T-helper 1 cell treated with Interleukin-12 subunit alpha and Interleukin-12 subunit beta and Interleukin-4 antibody, amounts not matched to agents 30 ng/mL and 1 ng/mL, for 36 hours (primary cell): Measurements from ENCODE around the gene HSDL1. TPM values are rescaled to one million over a fixed set of nuclear protein-coding genes. Genes with fewer than 3 reads are reported as not detected.

ENCODE experiments used
- intact Hi-C: fragments of 100-400 bp; cut with micrococcal nuclease; formaldehyde crosslinking; loops from one replicate; pipeline ENCODE4 v1.15.1; 2024
- total RNA-seq: library from RNA; stranded (reverse); gene quantifications from 2 replicates; pipeline ENCODE4 v1.2.3, GENCODE V29; 2022

Gene HSDL1
- total RNA-seq, 1 donor from 2014 or later, result 9.8 TPM

DNA sequence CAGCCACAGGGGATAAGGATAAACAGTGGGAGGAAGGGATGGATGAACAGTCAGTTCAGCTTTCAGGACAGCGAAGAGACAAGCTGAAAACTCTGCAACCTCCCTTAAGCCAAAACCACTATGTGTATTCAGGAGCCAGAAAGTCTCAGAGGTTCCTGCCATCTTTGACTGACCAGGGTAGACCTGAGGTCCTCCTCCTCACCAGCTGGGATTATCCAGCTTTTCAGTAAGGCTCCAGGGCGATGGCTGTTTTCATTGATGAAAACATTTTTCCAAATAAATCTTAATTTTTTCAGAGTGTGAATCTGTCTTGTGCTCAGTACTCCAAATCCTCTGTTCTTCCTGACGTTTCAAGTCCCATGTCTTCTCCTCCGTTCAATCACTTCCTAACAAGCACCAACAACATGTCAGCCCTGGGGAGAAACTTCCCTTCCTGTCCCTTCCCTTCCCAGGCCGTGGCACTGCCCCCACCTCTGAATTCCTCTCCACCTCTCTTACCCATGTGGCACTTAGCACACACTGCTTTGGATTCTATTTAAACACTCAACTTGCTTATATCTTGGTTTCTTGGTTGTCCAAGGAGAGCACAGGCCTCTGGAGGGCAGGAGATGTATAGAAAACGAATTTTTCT lies 5.2 kb downstream of the HSDL1 start:
- intact Hi-C loops, result no loop called here

DNA sequence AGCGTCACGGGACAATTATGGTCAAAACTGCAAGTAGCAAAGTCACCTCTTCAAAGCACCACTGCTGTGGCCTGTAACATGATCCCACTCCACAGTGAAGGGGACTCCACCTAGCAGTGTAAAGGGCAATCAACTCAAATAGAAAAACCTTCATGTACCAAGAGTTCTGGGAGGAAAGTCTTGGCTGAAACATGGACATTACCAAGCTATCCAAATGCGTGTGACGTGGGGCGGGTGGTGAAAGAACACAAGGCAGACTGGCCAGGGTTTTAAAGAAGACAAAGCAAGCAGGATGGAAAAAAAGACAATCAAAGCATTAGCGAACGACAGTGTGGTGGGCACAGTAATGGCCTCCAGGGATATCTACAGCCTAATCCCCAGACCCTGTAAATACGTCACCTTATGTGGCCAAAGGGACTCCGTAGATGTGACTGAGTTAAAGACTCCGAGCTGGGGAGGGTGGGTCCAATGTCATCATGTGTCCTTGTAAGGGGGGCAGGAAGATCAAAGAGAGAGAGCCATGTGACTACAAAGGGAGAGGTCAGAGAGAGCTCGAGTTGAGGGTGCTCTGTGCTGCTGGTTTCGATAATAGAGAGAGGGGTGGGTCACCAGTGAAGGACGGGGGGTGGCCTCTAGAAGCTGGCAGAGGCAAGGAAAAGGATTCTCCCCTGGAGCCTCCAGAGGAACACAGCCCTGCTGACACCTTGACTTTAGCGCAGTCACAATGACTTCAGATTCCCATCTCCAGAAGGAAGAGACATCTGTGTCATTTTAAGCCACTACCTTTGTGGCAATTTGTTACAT lies 6.0 kb downstream of the HSDL1 start:
- intact Hi-C loops, result no loop called here

DNA sequence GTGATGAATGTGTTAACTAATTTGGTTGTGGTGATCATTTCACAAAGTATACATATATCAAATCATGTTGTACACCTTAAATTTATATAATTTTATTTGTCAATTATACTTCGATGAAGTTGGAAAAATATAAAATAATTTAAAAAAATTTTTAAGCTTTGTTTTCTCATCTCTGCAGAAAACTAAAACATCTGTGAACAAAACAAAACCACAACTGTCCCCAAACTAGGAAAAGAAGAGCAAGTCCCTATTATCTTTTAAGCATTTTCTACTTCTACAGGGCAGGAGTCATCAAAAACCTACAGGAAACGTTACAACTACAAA lies 6.5 kb downstream of the HSDL1 start:
- intact Hi-C loops, result no loop called here

DNA sequence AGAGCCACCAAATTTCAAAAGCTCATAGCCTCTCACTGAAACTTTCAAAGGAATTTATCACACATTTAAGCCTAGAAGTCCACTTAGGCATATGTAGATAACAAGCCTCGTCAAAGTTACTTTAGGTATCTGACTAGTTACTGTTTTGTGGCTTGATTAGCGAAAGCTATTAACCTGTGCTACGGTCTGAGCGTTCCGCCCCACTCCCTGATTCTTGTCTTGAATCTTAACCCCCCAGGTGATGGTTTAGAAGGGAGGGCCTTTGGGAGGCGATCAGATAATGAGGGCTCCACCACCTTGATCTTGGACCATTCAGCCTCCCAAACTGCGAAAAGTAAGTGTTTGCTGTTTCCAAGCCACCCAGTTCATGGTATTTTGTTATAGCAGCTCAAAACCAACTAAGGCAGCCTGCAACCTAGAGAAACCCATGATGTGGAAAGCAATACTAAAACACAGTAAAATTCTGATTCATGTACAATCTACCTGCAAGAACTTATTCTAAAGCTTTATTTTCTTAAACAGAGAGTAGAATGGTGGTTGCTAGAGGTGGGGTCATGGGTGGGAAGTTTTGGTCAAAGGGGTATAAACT lies 7.1 kb downstream of the HSDL1 start:
- intact Hi-C loops, result no loop called here

GRCh38 chr16:84137287-84137686 lies 7.7 kb downstream of the HSDL1 start:
- intact Hi-C loops, result no loop called here

GRCh38 chr16:84136331-84137125 lies 8.4 kb downstream of the HSDL1 start:
- intact Hi-C loops, result no loop called here

- intact Hi-C loops, result no loop called here
These were observed 12.3 kb downstream of the HSDL1 start for GRCh38 chr16:84132527-84133285.

DNA sequence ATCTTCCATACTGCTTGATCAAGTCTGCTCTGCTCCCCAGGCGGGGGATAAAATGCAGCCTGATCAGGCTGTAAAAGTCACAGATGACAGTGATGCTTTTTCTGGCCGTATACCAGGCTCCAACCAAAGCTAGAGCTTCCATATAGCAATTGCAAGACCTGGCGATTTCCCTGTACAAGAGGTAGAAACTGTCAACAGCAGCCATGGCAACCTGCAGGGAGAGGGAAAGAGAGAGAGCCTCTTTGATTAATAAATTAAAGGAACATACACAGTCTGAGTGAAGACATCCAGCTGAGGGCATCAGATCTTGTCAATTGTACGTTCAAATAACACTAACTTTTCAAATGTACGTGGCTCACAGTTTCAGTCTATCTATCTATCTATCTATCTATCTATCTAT lies 13.9 kb downstream of the HSDL1 start:
- intact Hi-C loops, result no loop called here

- intact Hi-C loops, result no loop called here
These were observed 20.5 kb downstream of the HSDL1 start for GRCh38 chr16:84124257-84125073.

DNA sequence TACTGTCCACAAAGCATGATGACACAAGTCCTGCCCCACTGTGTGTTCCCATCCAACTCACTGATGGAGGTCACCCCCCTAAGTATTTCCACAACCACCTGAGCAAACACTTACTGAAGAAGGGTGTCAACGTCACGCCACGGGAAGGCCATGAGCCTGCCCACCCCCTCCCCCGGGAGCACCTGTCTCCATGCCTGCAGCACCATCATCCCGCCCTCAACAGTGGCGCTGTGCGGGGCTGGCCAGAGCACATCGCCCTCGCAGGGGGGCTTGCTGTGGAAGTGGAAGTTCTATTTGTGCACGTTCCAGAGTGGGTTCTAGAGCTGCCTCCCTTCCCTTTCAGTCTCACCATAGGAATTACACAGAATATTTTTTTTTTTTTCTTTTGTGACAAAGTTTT lies 24.0 kb downstream of the HSDL1 start:
- intact Hi-C loops, result no loop called here

GRCh38 chr16:84120023-84120422 lies 25.0 kb downstream of the HSDL1 start:
- intact Hi-C loops, result no loop called here

DNA sequence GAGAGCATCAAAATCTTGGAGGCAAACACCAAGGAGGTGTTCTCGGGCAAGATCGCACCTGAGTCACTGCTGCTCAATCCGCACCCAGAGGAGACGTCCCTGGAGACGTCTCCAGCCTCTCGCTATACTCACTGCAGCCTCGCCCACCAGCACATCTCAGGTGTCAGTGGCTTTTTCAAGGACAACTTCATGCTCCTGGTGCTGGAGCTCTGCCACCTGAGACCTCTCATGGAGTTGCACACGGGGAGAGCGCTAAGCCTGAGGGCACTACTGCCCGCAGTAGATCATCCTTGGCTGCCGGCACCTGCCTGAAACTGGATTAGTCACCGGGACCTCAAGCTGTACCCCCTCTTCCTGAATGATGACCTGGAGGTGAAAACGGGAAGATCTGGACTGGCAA lies 25.6 kb downstream of the HSDL1 start:
- intact Hi-C loops, result loop anchor here (10.0 kb wide), 2 partner anchors 385 to 905 kb away; partner anchors contain the start of genes KIAA0513 and MEAK7

GRCh38 chr16:84118315-84118714 lies 26.7 kb downstream of the HSDL1 start:
- intact Hi-C loops, result loop anchor here (10.0 kb wide), 2 partner anchors 386 to 906 kb away; partner anchors contain the start of genes KIAA0513 and MEAK7

DNA sequence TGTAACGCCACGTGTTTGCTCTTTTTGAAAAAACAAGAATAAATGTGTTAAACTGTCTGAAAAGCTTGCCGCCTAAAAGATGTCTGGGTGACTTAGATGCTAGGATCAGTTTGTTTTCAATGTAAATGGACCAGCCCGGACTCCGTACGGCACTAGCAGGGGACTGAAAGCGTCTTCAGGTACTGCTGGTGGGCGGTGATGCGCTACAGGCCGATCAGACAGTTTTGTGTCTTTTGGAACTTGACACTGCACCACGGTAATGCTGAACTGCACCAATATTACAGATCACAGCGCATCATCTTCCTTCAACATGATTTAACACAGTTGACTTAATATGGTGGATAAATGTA lies 27.5 kb downstream of the HSDL1 start:
- intact Hi-C loops, result loop anchor here (1.0 to 10.0 kb wide), 4 partner anchors 55 to 907 kb away; partner anchors contain the start of genes KIAA0513 and MEAK7

- intact Hi-C loops, result loop anchor here (1.0 to 10.0 kb wide), 13 partner anchors 18 to 908 kb away; partner anchors contain the start of genes DNAAF1, HSBP1, HSDL1 and KIAA0513
These were observed 28.1 kb downstream of the HSDL1 start, which contains the start of gene MBTPS1 for GRCh38 chr16:84116720-84117493. MBTPS1 (minus strand) TSS chr16:84116942; CDS start chr16:84101783, 15,159 bp downstream.

- intact Hi-C loops, result loop anchor here (1.0 to 10.0 kb wide), 12 partner anchors 17 to 909 kb away; partner anchors contain the start of genes DNAAF1, HSBP1, HSDL1 and KIAA0513
These were observed 28.9 kb downstream of the HSDL1 start for GRCh38 chr16:84115919-84116719.

DNA sequence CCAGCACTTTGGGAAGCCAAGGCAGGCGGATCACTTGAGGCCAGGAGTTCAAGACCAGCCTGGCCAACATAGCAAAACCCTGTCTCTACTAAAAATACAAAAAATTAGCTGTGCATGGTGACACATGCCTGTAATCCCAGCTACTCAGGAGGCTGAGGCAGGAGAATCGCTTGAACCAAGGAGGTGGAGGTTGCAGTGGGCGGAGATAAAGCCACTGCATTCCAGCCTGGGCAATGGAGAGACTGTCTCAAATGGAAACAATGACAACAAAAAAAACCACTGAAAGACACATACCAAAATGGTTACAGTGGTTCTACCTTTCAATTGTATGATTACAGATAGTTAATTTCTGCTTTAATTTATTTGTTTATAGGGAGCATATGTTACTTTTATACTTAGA lies 33.0 kb downstream of the HSDL1 start:
- intact Hi-C loops, result loop anchor here (10.0 kb wide), 2 partner anchors 393 to 913 kb away; partner anchors contain the start of genes KIAA0513 and MEAK7

GRCh38 chr16:84111525-84111924 lies 33.5 kb downstream of the HSDL1 start:
- intact Hi-C loops, result loop anchor here (10.0 kb wide), 2 partner anchors 393 to 913 kb away; partner anchors contain the start of genes KIAA0513 and MEAK7
